ENCODE measurements around the gene NXPH2. TPM values are rescaled to one million over a fixed set of nuclear protein-coding genes. Genes with fewer than 3 reads are reported as not detected.

NXPH2 gene
- total RNA-seq, 1 donor from 2014 or later: 4.6 TPM

- H3K36me3 Mint-ChIP-seq: no peaks in the 10 kb centered on the region
- TF ChIP-seq CTCF (IDR thresholded peaks at IDR 0.05; ENCODE audit: unreplicated experiment): no peak
- DNase-seq (ENCODE audit: low spot score in 2 of 2, unreplicated experiment in 2 of 2): no peak
- no peak overlapping the region for H3K4me3 Mint-ChIP-seq
- H3K27ac Mint-ChIP-seq: no peak overlapping the region
- no peaks in the 10 kb centered on the region for H3K9me3 Mint-ChIP-seq
- peaks cover 2% of the 10 kb centered on the region for H3K4me1 Mint-ChIP-seq
- H3K27me3 Mint-ChIP-seq (ENCODE audit: low read depth): no peaks in the 10 kb centered on the region
Measured at GRCh38 chr2:138771534-138771933, 8.7 kb downstream of the NXPH2 start.

- no peaks in the 10 kb centered on the region for H3K9me3 Mint-ChIP-seq
- H3K27ac Mint-ChIP-seq: no peak overlapping the region
- no peaks in the 10 kb centered on the region for H3K27me3 Mint-ChIP-seq (ENCODE audit: low read depth)
- DNase-seq (ENCODE audit: low spot score in 2 of 2, unreplicated experiment in 2 of 2): no peak
- TF ChIP-seq CTCF (IDR thresholded peaks at IDR 0.05; ENCODE audit: unreplicated experiment): no peak
- peaks cover 4% of the 10 kb centered on the region for H3K4me1 Mint-ChIP-seq
- no peaks in the 10 kb centered on the region for H3K36me3 Mint-ChIP-seq
- H3K4me3 Mint-ChIP-seq: no peak overlapping the region
Measured at GRCh38 chr2:138767101-138767500, 13.1 kb downstream of the NXPH2 start.

- Mint-ChIP-seq H3K27ac (no peak overlapping the region), H3K36me3 (no peaks in the 10 kb centered on the region), H3K4me3 (no peak overlapping the region), H3K9me3 (no peaks in the 10 kb centered on the region), H3K27me3 (ENCODE audit: low read depth) (no peaks in the 10 kb centered on the region), H3K4me1 (peaks cover 10% of the 10 kb centered on the region)
- TF ChIP-seq CTCF (IDR thresholded peaks at IDR 0.05; ENCODE audit: unreplicated experiment): no peak
- DNase-seq (ENCODE audit: low spot score in 2 of 2, unreplicated experiment in 2 of 2): no peak
Measured at GRCh38 chr2:138766464-138766863, 13.7 kb downstream of the NXPH2 start.

GRCh38 chr2:138763971-138764370 lies 16.2 kb downstream of the NXPH2 start:
- H3K4me3 Mint-ChIP-seq: no peak overlapping the region
- no peak overlapping the region for H3K27ac Mint-ChIP-seq
- no peaks in the 10 kb centered on the region for H3K9me3 Mint-ChIP-seq
- no peak for TF ChIP-seq CTCF (IDR thresholded peaks at IDR 0.05; ENCODE audit: unreplicated experiment)
- H3K4me1 Mint-ChIP-seq: peaks cover 24% of the 10 kb centered on the region
- DNase-seq (ENCODE audit: low spot score in 2 of 2, unreplicated experiment in 2 of 2): no peak
- H3K27me3 Mint-ChIP-seq (ENCODE audit: low read depth): no peaks in the 10 kb centered on the region
- no peaks in the 10 kb centered on the region for H3K36me3 Mint-ChIP-seq

- Mint-ChIP-seq H3K36me3 (no peaks in the 10 kb centered on the region), H3K4me3 (no peak overlapping the region), H3K4me1 (peaks cover 26% of the 10 kb centered on the region)
Measured at GRCh38 chr2:138762533-138762932, 17.7 kb downstream of the NXPH2 start.

More at GRCh38 chr2:138762533-138762932, 17.7 kb downstream of the NXPH2 start:
- DNase-seq (ENCODE audit: low spot score in 2 of 2, unreplicated experiment in 2 of 2): no peak
- Mint-ChIP-seq H3K9me3 (no peaks in the 10 kb centered on the region), H3K27me3 (ENCODE audit: low read depth) (no peaks in the 10 kb centered on the region), H3K27ac (no peak overlapping the region)
- TF ChIP-seq CTCF (IDR thresholded peaks at IDR 0.05; ENCODE audit: unreplicated experiment): no peak
